Naive thymus-derived CD8-positive, alpha-beta T cell (primary cell): ENCODE results near the gene CRYZL1. TPM values are rescaled to one million over a fixed set of nuclear protein-coding genes. Genes with fewer than 3 reads are reported as not detected.

Source experiments
- ATAC-seq, 2 donors: fragments of 150-1000 bp; cut with Tn5 transposase in 1 of 2; sonication (Bioruptor Pico), chemical (Tn5 transposase) in 1 of 2; 1 replicate in 1 of 2; 2 replicates in 1 of 2; pipeline ENCODE4 v1.10.0; 2021; ENCODE audit warnings: mild to moderate bottlenecking in 2 of 2, moderate library complexity in 2 of 2
- POLR2A ChIA-PET: fragments of 350-600 bp; sonication (Branson Sonifier 250); formaldehyde crosslinking; loops from one replicate; lab custom pipeline; 2021; ENCODE audit warnings: antibody characterized with exemption; lab: Charles Lee
- DNase-seq, 10 donors: peaks; one replicate each; pipeline versions ENCODE4 v3.0.0 to v3.0.0-alpha.2; 2020 to 2022
- H3K27ac Mint-ChIP-seq, 10 donors: one replicate each; pipeline ENCODE4 v1.8.0; 2020 to 2022; ENCODE audit warnings: mild to moderate bottlenecking in 10 of 10, mixed read lengths in 10 of 10, moderate library complexity in 4 of 10, inconsistent platforms in 1 of 10
- H3K27me3 Mint-ChIP-seq, 5 donors: one replicate each; pipeline ENCODE4 v1.8.0; 2021 to 2022; ENCODE audit warnings: mixed read lengths in 5 of 5
- H3K36me3 Mint-ChIP-seq, 3 donors: one replicate each; pipeline ENCODE4 v1.8.0; 2020 to 2022; ENCODE audit warnings: mixed read lengths in 3 of 3, mild to moderate bottlenecking in 2 of 3, inconsistent platforms in 1 of 3
- H3K4me1 Mint-ChIP-seq, 4 donors: one replicate each; pipeline ENCODE4 v1.8.0; 2021 to 2022; ENCODE audit warnings: mixed read lengths in 4 of 4
- H3K4me3 Mint-ChIP-seq, 10 donors: one replicate each; pipeline ENCODE4 v1.8.0; 2020 to 2022; ENCODE audit warnings: mild to moderate bottlenecking in 10 of 10, mixed read lengths in 10 of 10, moderate library complexity in 6 of 10, inconsistent platforms in 1 of 10
- H3K9me3 Mint-ChIP-seq, 9 donors: one replicate each; pipeline ENCODE4 v1.8.0; 2020 to 2022; ENCODE audit warnings: mixed read lengths in 9 of 9, mild to moderate bottlenecking in 3 of 9, inconsistent platforms in 1 of 9, moderate library complexity in 1 of 9
- polyA plus RNA-seq, 3 donors: library from polyadenylated mRNA; unstranded; fragments of 300-500 nt; fragmentation: Illumina TruSeq; gene quantifications; one replicate each; pipeline ENCODE4 v1.2.3, GENCODE V29; 2021
- total RNA-seq, 8 experiments: library from RNA in 2 of 8; stranded (reverse) in 2 of 8; gene quantifications; one replicate each; pipeline ENCODE4 v1.2.3 and lab custom pipeline; 2021 to 2026

CRYZL1 gene
- total and polyA plus RNA-seq, 5 experiments from 2014 or later: 26.3 to 71.4 (median 29.2) TPM

DNA sequence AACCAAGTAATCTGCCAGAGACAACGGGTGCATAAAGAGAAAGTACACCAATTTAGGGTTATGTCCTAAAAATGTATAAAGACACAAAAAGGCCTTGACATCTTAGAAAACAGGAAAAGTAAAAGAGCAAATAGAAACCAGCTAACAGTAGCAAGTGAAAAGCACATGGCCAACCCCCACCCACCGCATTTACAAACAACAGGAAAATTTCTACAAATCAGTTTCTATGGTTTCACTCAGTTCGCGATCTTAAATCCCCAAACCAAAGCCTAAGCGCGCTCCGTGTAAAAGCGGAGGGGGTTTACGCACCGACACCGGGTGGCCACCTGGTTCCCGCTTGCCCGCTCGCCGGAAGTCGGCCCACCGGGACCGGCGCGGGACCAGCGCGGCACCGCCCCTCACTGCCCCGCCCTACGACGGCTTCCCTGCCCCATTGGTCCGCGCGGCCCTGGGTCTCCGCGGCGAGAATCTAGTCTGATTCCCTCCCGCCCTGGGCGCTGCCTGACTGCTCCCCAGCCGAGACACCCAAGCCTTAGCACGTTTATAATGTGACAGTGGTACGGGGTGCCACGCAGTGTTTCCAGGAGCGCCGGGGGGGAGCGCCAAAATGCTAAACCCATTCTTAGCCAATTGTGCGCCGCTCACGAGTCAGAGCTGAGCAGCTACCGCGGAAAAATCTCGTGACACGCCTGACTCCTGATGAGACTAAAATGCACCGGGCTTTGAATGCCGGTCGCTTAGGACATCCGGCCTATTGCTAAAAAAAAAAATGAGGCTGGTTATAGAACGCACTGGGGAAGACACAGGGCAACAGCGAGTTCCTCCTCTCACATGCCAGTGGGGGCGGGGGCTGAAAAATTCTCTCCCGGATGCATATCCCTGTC, 99.5 kb downstream of the CRYZL1 start, which contains the start of gene GART:
Gene GART, minus strand, starts transcription at position 362 of the 884 bp plus-strand sequence. CDS start 2,802 bp downstream, outside the sequence.
- H3K9me3 Mint-ChIP-seq: no peaks in the 10 kb centered on the region
- POLR2A ChIA-PET: interaction anchor here (0.6 to 4.3 kb wide), 18 partner anchors 9 to 771 kb away, joined by 3 to 82 read pairs (median 3); partner anchors contain the start of genes DNAJC28, DONSON, IFNAR1 and PAXBP1
- peak; percentile 72 to 89 (median 80) for DNase-seq
- peak; percentile 55 to 59 for ATAC-seq
- peaks cover 0 to 2% (median 0%) of the 10 kb centered on the region in 5 donors for H3K27me3 Mint-ChIP-seq
- peaks cover 22 to 54% (median 52%) of the 10 kb centered on the region in 4 donors for H3K4me1 Mint-ChIP-seq
- H3K4me3 Mint-ChIP-seq: peak within 1 kb of the TSS; percentile 92 to 100 (median 99)
- H3K27ac Mint-ChIP-seq: peak within 1 kb of the TSS; percentile 99 to 100 (median 100)
- peaks cover 13 to 35% (median 18%) of the 10 kb centered on the region in 3 donors for H3K36me3 Mint-ChIP-seq

DNA sequence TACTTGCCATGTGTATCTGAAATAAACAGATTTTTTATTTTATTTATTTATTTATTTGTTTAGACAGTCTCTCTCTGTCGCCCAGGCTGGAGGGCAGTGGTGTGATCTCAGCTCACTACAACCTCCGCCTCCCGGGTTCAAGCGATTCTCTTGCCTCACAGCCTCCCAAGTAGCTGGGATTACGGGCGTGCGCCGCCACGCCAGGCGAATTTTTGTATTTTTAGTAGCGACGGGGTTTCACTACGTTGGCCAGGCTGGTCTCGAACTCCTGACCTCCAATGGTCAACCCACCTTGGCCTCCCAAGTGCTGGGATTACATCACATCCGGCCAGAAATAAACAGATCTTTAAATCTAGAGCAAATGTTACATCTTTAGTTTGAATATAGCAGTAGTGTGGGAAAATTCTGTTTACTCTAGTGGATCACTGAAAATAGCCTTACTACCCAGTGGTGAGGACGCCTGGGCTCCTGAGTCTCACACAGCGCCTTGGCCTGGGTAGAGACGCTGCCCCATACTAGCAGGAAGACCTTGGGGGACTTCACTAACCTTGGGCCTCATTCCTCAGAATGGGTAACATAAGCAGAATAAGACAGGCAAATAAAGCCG, 100.3 kb downstream of the CRYZL1 start:
- POLR2A ChIA-PET: interaction anchor here (1.2 to 4.3 kb wide), 8 partner anchors 18 to 770 kb away, joined by 3 to 82 read pairs (median 18); partner anchors contain the start of genes DNAJC28, DONSON, IFNAR1 and PAXBP1
- Mint-ChIP-seq H3K27ac (peak overlapping the region; percentile 99 to 100 (median 100)), H3K4me1 (peaks cover 22 to 51% (median 49%) of the 10 kb centered on the region in 4 donors), H3K36me3 (peaks cover 13 to 35% (median 24%) of the 10 kb centered on the region in 3 donors), H3K4me3 (peak overlapping the region; percentile 92 to 100 (median 99)), H3K27me3 (peaks cover 0 to 2% (median 0%) of the 10 kb centered on the region in 5 donors), H3K9me3 (no peaks in the 10 kb centered on the region)
- DNase-seq (no peak), ATAC-seq (no peak)

DNA sequence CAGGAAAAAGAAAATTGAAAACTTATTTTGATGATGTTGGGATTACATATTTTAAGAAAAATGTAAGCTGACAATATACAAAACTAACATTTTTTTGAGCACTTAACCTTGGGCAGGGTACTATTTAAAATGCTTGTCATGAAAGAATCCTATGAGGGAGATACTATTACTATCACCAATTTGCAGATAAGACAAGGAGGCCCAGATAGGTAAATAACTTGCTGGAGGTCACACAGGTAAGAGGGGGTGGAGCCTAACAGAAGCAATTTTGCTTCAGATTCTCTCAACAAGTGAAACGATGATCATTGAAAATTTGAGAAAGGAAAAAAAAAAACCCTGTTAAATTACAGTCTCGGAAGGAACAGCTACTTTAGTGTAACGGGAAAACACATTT, 100.8 kb downstream of the CRYZL1 start:
- peaks cover 13 to 36% (median 24%) of the 10 kb centered on the region in 3 donors for H3K36me3 Mint-ChIP-seq
- no peaks in the 10 kb centered on the region for H3K9me3 Mint-ChIP-seq
- peak overlapping the region; percentile 79 to 100 (median 94) for H3K27ac Mint-ChIP-seq
- ATAC-seq (no peak), DNase-seq (no peak)
- H3K27me3 Mint-ChIP-seq: peaks cover 0 to 2% (median 0%) of the 10 kb centered on the region in 5 donors
- POLR2A ChIA-PET: interaction anchor here (1.8 to 4.3 kb wide), 4 partner anchors 20 to 60 kb away, joined by 3 to 82 read pairs (median 38); partner anchors contain the start of genes DNAJC28, DONSON and TMEM50B
- peaks cover 22 to 46% (median 44%) of the 10 kb centered on the region in 4 donors for H3K4me1 Mint-ChIP-seq
- peak overlapping the region; percentile 61 to 100 (median 82) for H3K4me3 Mint-ChIP-seq

DNA sequence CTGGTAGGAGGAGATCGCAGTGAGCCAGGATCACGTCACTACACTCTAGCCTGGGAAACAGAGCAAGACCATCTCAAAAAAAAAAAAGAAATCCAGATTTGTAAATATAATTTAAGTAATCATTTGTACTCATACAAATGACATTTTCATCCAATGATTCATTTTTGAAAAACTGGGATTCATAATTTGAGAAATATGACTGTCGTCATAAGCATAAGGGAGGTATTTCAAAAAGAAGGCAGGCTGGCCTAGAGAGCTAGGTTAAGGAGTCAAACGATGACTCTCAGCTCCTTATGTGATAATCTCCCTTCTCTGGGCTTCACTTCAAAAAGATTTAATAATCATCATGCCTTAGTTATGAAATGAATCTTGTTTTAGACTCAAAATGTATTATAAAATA, 101.9 kb downstream of the CRYZL1 start:
- Mint-ChIP-seq H3K27me3 (peaks cover 0 to 2% (median 0%) of the 10 kb centered on the region in 5 donors), H3K4me1 (peaks cover 22 to 38% (median 36%) of the 10 kb centered on the region in 4 donors), H3K27ac (peak overlapping the region in 6 of 10 donors; percentile 8 to 100 (median 64)), H3K36me3 (peaks cover 13 to 47% (median 24%) of the 10 kb centered on the region in 3 donors), H3K4me3 (no peak overlapping the region), H3K9me3 (no peaks in the 10 kb centered on the region)
- DNase-seq: no peak
- no peak for ATAC-seq
- POLR2A ChIA-PET: interaction anchor here (0.6 to 4.3 kb wide), 2 partner anchors 59 to 399 kb away, joined by 3 to 82 read pairs; partner anchors contain the start of gene TMEM50B

Other genes starting within 250 kb of the CRYZL1 start
- 10 to 100 TPM; 24.4 to 27.8 TPM for gene IFNGR2, start 238.3 kb downstream of the CRYZL1 start, total RNA-seq
- gene IFNGR2, start 238.3 kb downstream of the CRYZL1 start, polyA plus RNA-seq: 10 to 100 TPM; 11.3 to 30.9 (median 23.0) TPM
- gene TMEM50B, start 161.8 kb downstream of the CRYZL1 start, total RNA-seq: 100 to 1,000 TPM; 149 to 160 TPM
- 10 to 100 TPM; 42.3 to 47.9 (median 45.4) TPM for gene TMEM50B, start 161.8 kb downstream of the CRYZL1 start, polyA plus RNA-seq
- 1 to 10 TPM; 1.6 to 2.1 TPM for gene DNAJC28, start 150.0 kb downstream of the CRYZL1 start, total RNA-seq
- 1 to 10 TPM in 1 of 3 donors, under 1 TPM in 2; 0.89 to 1.8 (median 0.94) TPM for gene DNAJC28, start 150.0 kb downstream of the CRYZL1 start, polyA plus RNA-seq
- gene GART, start 99.6 kb downstream of the CRYZL1 start, total RNA-seq: 10 to 100 TPM; 91.6 to 91.8 TPM
- 10 to 100 TPM; 40.2 to 54.4 (median 43.8) TPM for gene GART, start 99.6 kb downstream of the CRYZL1 start, polyA plus RNA-seq
- 100 to 1,000 TPM; 493 to 510 TPM for gene SON, start 98.7 kb downstream of the CRYZL1 start, total RNA-seq
- 100 to 1,000 TPM; 412 to 602 (median 573) TPM for gene SON, start 98.7 kb downstream of the CRYZL1 start, polyA plus RNA-seq
- gene DONSON, start 53.1 kb downstream of the CRYZL1 start, total RNA-seq: 10 to 100 TPM; 10.0 to 10.3 TPM
- gene DONSON, start 53.1 kb downstream of the CRYZL1 start, polyA plus RNA-seq: 1 to 10 TPM; 1.9 to 4.7 (median 2.2) TPM
- 1 to 10 TPM; 3.1 to 4.3 TPM for gene ITSN1, start 760 bp upstream of the CRYZL1 start, total RNA-seq
- under 1 TPM; 0.15 to 0.88 (median 0.40) TPM for gene ITSN1, start 760 bp upstream of the CRYZL1 start, polyA plus RNA-seq